GM21825 (cell line): ENCODE results near the gene ENTPD7.
"Not testable (repeated sequence)": the region's sequence is repeated elsewhere in the genome, so short reads cannot be mapped to it uniquely, and the experiment has no call there.

ENCODE experiments used
- ATAC-seq: cut with Tn5 transposase; IDR thresholded peaks from one replicate; pipeline ENCODE4 v1.9.1; 2021; ENCODE audit warnings: mild to moderate bottlenecking, moderate library complexity; ENCODE audit not compliant: unreplicated experiment

ENTPD7 gene

DNA sequence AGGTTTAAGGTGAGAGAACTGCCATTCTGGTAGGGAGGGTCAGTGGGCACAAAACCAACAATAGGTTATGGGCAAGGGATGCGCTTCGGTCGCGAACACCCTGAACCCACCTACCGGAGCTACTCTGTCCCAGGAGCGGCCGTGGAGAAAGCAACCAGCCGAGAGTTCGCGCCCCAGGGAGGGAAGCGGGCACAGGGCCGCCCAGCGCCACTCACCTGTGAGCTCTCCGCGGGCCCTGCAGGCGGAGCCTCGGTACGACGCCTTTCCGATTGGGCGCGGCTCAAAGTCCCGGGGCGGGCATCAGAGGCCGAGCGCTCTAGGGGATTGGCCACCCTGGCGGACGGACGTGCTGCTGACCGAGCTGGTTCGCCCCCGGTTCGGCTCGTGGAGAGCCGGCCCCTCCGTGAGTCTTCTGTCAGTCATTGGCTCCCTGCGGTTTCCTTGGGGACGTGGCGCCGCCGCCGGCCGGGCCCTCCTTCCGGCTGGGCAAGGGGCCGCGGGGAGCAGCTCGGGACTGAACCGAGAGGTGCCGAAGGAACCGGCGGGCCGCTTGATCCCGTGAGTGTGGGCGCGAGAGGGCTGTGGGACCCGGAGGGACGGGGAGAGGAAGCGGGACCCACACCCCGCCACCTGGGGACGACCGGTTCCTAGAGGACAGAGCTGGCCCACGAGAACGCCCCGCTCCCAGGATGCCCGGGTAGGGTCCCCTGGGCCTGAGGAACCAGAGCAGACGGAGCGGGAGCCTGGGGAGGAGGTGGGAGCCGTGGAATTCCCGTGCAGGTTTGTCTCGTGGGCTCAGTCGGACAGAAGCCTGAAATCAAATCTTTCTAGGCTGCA, at the start of gene ENTPD7:
TSS of gene ENTPD7 (plus strand) at position 479 of the 837 bp plus-strand sequence. CDS start 448 bp downstream, outside the sequence.
- ATAC-seq = peak; percentile 99

DNA sequence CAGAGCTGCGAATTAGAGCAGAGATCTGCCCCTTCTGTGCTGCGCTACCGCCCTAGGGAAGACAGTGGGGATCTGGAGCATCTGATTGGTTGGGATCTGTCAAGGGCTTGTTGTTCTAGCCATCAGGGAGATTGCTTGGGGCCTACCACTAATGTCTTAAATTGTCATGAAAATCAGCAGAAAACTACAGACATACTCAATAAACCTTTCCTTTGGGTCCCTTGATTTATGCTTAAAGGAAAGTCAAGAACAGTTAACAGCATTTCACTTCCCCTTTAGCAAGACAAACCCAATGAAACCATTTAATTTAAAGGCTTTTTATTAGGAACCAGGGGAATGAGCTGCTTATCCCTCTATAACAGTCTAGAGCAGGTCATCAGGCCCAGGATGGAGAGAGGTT, 49.1 kb upstream of the ENTPD7 start:
- ATAC-seq = no peak

GRCh38 chr10:99611326-99611725, 48.0 kb upstream of the ENTPD7 start:
- no peak for ATAC-seq

- no peak for ATAC-seq
Measured at GRCh38 chr10:99612167-99612831, 47.0 kb upstream of the ENTPD7 start.

DNA sequence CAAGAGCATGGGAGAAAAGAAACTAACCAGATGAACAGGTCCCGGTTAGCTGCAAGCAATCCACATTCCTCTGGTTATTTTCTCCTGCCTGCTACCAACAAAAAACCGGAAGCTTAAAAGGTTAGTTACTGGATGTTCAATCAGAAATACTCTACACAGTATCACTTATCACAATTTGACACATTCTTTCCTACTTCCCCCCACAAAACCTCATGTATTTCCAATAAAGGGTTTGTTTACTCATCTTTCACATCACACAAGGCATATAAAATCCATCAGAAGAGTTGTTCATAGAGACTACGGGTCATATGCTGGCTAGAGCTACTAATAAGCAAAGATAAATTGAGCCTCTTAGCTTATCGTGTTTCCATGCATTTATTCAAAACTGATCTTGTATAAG, 43.9 kb upstream of the ENTPD7 start:
- no peak for ATAC-seq

- no peak for ATAC-seq
Measured at GRCh38 chr10:99617696-99618095, 41.6 kb upstream of the ENTPD7 start.

GRCh38 chr10:99619090-99619800, 40.1 kb upstream of the ENTPD7 start:
- no peak for ATAC-seq

DNA sequence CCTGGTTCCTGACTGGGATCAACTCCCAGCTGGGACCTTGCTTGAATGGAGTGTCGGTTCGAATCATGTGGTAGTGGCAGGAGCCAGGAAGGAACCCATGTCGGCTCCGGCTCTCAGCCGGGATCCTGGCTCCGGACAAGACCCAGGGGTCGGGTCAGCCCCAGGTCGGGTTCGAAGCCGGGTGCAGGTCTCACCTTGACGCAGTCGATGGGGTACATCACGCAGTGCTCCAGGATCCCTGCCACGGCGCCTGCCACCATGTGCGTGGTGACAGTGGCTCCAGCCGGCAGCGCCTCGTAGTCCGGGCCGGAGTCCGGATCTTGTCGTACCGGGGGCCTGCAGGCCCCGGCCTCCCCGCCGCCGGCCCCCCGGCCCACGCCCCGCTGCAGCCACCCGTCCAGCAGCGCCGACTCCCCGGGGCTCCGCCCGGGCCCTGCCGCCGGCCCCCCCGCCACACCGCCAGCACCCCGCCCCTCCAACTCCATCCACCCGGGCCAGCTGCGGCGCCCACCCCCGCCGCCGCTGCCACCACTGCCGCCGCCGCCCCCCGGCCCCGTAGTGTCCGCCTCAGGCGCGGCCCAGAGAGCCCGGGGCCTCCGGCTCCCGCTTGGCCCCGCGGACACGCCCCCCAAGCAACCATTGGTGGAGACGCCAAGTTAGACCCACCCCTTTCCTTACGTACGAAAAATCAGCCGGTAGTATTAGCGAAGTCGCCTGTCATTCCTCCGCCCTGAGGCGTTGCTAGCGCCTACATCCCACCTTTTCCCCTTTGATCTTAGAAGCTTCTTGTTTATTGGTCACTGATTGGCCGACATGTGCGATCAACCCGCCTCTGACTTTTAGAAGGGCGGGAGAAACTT, 39.2 kb upstream of the ENTPD7 start, which contains the start of gene SLC25A28:
TSS of gene SLC25A28 (minus strand) at position 589 of the 860 bp plus-strand sequence. CDS start at position 485, 104 bp downstream.
- ATAC-seq = peak; percentile 73

- peak; percentile 83 for ATAC-seq
Measured at GRCh38 chr10:99620711-99621453, 38.4 kb upstream of the ENTPD7 start.

DNA sequence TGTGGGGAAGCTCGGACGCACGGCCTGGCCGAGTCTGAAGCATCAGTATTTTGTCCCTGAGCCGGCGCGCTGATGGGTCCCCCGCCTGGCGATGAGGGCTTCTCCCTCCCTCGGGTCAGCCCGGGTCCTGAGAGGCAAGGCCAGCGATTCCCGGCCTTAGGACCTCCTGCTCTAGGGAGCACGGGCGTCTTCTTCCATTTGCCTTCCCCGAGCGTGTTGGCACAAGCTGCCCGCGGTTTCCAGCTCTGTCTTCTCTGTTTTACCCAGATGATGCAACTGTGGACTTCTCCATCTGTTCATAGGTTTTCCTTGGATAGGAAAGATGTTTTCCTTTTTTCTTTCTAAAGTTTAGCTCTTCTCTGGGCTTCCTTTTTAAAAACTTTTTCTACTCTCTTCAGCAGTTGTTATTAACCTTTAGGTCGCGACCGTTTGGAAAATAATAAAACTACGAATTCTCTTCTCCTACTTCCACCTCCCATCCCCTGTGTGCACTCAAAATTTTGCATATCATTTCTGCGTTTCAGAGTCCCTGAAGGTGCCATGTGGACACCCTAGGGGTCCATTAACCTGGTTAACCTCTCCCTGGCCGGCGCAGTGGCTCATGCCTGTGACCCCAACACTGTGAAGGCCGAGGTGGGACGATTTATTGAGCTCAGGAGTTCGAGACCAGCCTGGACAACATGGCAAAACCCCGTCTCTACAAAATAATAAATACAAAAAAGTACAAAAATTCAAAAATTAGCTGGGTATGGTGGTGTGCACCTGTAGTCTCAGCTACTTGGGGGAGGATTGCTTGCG, 37.7 kb upstream of the ENTPD7 start:
- no peak for ATAC-seq

- no peak for ATAC-seq
Measured at GRCh38 chr10:99623919-99624318, 35.4 kb upstream of the ENTPD7 start.

DNA sequence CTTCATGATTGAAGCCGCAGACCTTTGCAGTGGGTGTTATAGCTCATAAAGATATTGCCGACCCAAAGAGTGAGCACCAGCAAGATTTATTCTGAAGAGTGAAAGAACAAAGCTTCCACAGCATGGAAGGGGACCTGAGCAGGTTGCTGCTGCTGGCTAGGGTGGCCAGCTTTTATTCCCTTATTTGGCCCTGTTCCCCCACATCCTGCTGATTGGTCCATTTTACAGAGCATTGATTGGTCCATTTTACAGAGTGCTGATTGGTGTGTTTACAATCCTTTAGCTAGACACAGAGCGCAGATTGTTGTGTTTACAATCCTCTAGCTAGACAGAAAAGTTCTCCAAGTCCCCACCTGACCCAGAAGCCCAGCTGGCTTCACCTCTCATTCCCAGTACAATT, 34.2 kb upstream of the ENTPD7 start:
- not testable (repeated sequence) for ATAC-seq

DNA sequence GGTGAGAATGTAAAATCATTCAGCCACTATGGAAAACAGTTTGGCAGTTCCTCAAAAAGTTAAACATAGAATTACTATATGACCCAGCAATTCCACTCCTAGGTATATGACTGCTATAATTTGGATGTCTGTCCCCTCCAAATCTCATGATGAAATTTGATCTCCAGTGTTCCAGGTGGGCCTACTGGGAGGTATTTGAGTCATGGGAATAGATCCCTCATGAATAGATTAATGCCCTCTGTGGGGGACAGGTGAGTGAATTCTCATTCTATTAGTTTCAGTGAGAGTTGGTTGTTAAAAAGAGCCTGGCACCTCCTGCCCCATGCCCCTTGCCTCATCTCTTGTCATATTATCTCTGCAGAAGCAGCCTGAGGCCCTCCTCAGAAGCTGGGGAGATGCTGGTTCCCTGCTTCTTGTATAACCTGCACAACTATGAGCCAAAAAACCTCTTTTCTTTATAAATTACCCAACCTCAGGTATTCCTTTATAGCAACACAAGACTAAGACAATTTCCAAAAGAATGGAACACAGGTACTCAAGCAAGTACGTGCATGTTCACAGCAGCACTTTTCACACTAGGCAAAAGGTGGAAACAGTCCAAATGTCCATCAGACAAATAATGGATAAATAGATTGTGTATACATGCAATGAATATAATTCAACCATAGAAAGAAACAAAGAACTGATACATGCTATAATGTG, 30.2 kb upstream of the ENTPD7 start:
- ATAC-seq = no peak

GRCh38 chr10:99629625-99629978, 29.7 kb upstream of the ENTPD7 start:
- ATAC-seq = no peak

- no peak for ATAC-seq
Measured at GRCh38 chr10:99630433-99630832, 28.9 kb upstream of the ENTPD7 start.

GRCh38 chr10:99630991-99631390, 28.3 kb upstream of the ENTPD7 start:
- ATAC-seq = no peak

DNA sequence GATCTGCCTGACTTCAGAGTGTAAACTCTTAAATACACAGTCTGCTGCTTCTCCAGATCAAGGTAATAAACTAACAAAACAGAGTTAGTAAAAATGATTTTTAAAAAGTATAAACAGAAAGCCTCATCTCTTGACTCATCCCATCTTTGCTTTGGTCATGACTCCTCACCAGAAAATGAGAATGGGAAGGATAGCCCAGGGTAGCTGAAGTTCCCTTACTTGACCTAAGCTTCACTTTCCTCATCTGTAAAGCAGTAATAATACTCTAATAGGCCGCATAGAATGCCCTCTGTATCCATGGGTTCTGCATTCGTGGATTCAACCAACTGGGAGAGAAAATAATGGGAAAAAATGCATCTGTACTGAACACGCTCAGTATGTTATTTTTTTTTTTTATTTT, 27.8 kb upstream of the ENTPD7 start:
- ATAC-seq = no peak

- ATAC-seq = no peak
Measured at GRCh38 chr10:99633832-99634231, 25.5 kb upstream of the ENTPD7 start.
